Stomach (tissue), 9 donors: Measurements from ENCODE around the gene PTPRZ1. TPM values are rescaled to one million over a fixed set of nuclear protein-coding genes. Genes with fewer than 3 reads are reported as not detected.

Experiments
- DNase-seq, 2 donors: peaks; one replicate each; pipeline versions ENCODE4 v3.0.0 to v3.0.0-alpha.2; 2013 to 2019
- H3K27ac ChIP-seq, 5 donors: fragments of 200-600 bp in 4 of 5; sonication (generic) in 4 of 5; one replicate each; pipeline ENCODE4 v1.5.1; 2013 to 2019; ENCODE audit warnings: mild to moderate bottlenecking in 1 of 5, moderate library complexity in 1 of 5
- H3K27me3 ChIP-seq, 3 donors: fragments of 200-600 bp; sonication (generic); one replicate each; pipeline ENCODE4 v1.5.1; 2017 to 2019; ENCODE audit warnings: mixed run types in 1 of 3
- H3K36me3 ChIP-seq, 4 donors: fragments of 200-600 bp; sonication (generic); 1 replicate in 3 of 4; 2 replicates in 1 of 4; pipeline ENCODE4 v1.5.1; 2016 to 2019
- H3K4me1 ChIP-seq, 4 donors: fragments of 200-600 bp; sonication (generic); one replicate each; pipeline ENCODE4 v1.5.1; 2016 to 2019
- H3K4me3 ChIP-seq, 4 donors: fragments of 200-600 bp; sonication (generic) in 3 of 4; one replicate each; pipeline ENCODE4 v1.5.1; 2016 to 2019; ENCODE audit warnings: mild to moderate bottlenecking in 1 of 4
- H3K9me3 ChIP-seq, 4 donors: fragments of 200-600 bp; sonication (generic); one replicate each; pipeline ENCODE4 v1.5.1; 2016 to 2019
- EP300 ChIP-seq: sonication (generic); formaldehyde crosslinking; IDR thresholded peaks from one replicate; pipeline ENCODE4 v1.6.1; 2017; ENCODE audit warnings: antibody characterized with exemption
- POLR2A ChIP-seq, 4 donors: fragments of 450-650 bp; IDR thresholded peaks; one replicate each; pipeline ENCODE4 v1.6.1; 2016; ENCODE audit warnings: antibody characterized with exemption in 4 of 4, control low read depth in 2 of 4, mild to moderate bottlenecking in 1 of 4, moderate library complexity in 1 of 4
- POLR2AphosphoS5 ChIP-seq, 3 donors: sonication (generic); formaldehyde crosslinking; IDR thresholded peaks; one replicate each; pipeline ENCODE4 v1.6.1; 2016; ENCODE audit warnings: antibody characterized with exemption in 3 of 3
- WGBS, 5 donors: extraction: QIAGEN DNeasy Blood & Tissue Kit in 3 of 5; methylation state at CpG; one replicate each; pipeline versions ENCODE4 v1.1.5 to v1.1.7; 2013 to 2018; 5-methylcytosine and 5-hydroxymethylcytosine counted together
- intact Hi-C: fragments of 100-400 bp; cut with DNase I; formaldehyde crosslinking; loops from one replicate; pipeline ENCODE4 v1.15.1; 2023; ENCODE audit warnings: low total_unique reads
- polyA plus RNA-seq, 3 donors: library from polyadenylated mRNA; stranded (reverse); fragments of 200-250 nt; gene quantifications; one replicate each; pipeline ENCODE4 v1.2.3, GENCODE V29; 2013
- total RNA-seq, 5 donors: library from RNA; depleted of rRNA; stranded (reverse); fragments of >200 nt; gene quantifications; one replicate each; pipeline versions ENCODE4 v1.1.0 to v1.2.3, GENCODE V29; 2014 to 2016
- TF ChIP-seq, protein P1 (sequence below), 7 experiments: fragments of 450-650 bp in 4 of 7; fragments of 200-600 bp in 3 of 7; sonication (generic) in 3 of 7; IDR thresholded peaks; one replicate each; pipeline ENCODE4 v1.5.1; 2016 to 2019; ENCODE audit warnings: antibody characterized with exemption in 7 of 7, control low read depth in 2 of 7, mild to moderate bottlenecking in 1 of 7
- donor health status: healthy with polysubstance abuse.
- donor health status: Bipolar disorder and iron deficiency.
- donor health status: healthy.

PTPRZ1 gene
- total and polyA plus RNA-seq, 8 donors: 0.29 to 31.6 (median 18.1) TPM

DNA sequence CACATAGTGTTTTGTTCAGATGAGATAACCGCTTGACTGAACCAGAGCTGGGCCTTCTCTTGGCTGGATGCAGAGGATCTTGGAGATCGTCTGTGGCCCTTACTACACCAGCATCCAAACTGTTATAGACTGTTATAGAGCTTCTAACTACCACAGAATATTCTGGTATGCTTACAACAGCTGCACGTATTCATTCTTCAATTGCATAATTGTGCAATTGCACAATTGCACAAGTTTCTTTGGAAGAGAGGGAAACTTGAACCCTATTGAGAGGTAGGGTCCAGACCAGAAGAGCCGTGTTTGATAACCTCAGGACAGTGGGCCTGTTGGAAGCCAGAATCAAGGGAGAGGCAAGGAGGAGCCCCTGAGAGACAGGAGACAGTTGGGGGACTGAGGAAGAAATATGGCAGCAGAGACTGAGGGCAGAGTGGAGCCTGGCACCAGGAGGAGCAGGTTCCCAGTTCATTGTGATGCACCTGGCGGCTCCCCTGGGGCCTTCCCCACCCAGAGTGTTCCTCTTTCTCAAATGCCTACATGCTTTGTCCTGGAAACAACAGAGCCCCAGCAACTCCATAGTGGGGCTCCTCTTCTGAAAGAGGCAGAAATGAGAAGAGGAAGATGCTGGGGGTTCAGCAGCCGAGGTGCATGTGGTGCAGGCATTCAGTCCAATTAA is 64.1 kb downstream of the PTPRZ1 start:
- no peak overlapping the region for H3K4me3 ChIP-seq
- TF ChIP-seq POLR2AphosphoS5 (IDR thresholded peaks at IDR 0.05) (no peak), POLR2A (IDR thresholded peaks at IDR 0.05) (no peak), EP300 (no peak)
- TF ChIP-seq, protein P1, sequence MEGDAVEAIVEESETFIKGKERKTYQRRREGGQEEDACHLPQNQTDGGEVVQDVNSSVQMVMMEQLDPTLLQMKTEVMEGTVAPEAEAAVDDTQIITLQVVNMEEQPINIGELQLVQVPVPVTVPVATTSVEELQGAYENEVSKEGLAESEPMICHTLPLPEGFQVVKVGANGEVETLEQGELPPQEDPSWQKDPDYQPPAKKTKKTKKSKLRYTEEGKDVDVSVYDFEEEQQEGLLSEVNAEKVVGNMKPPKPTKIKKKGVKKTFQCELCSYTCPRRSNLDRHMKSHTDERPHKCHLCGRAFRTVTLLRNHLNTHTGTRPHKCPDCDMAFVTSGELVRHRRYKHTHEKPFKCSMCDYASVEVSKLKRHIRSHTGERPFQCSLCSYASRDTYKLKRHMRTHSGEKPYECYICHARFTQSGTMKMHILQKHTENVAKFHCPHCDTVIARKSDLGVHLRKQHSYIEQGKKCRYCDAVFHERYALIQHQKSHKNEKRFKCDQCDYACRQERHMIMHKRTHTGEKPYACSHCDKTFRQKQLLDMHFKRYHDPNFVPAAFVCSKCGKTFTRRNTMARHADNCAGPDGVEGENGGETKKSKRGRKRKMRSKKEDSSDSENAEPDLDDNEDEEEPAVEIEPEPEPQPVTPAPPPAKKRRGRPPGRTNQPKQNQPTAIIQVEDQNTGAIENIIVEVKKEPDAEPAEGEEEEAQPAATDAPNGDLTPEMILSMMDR (IDR thresholded peaks at IDR 0.05): no peak

DNA sequence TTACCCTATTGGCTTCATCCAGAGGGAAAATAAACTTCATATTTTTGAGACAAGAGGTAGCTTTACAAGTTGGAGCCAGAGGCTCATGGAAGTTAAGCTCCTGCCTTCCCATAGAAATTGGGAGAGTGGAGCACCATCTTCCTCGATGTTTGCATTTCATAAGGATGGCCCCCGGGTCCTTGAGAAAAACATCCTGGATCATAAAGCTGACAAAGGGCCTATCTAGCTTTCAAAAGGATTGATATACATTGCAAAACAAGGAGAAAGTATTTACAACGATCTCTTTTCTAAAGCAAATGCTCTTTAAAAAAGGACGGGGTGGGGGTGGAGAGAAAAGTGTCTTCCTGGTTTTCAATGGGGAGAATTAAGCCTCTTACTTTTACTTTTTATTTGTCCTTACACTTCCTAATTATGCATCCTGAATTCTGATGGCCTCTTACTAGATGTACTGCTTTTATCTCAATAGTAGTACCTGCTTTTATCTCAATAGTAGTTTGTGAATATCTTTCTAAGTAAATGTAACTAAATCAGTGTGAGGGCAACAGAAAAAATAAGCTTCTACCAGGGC is 65.6 kb downstream of the PTPRZ1 start:
- H3K27me3 ChIP-seq: no peaks in the 10 kb centered on the region
- WGBS, 5 donors: 33 to 37% (median 36%) methylated on average over 4 of the region's 4 CpGs
- intact Hi-C loops: no loop called here
- H3K4me1 ChIP-seq: peaks cover 0 to 13% (median 4%) of the 10 kb centered on the region in 4 donors
- H3K36me3 ChIP-seq: no peaks in the 10 kb centered on the region
- H3K9me3 ChIP-seq: no peaks in the 10 kb centered on the region
- H3K27ac ChIP-seq: peak overlapping the region in 1 of 5 donors; percentile 5
- TF ChIP-seq, protein P1 (IDR thresholded peaks at IDR 0.05): no peak
- TF ChIP-seq POLR2AphosphoS5 (IDR thresholded peaks at IDR 0.05) (no peak), POLR2A (IDR thresholded peaks at IDR 0.05) (no peak), EP300 (no peak)
- no peak overlapping the region for H3K4me3 ChIP-seq
- no peak for DNase-seq

More for the DNA sequence above, 64.1 kb downstream of the PTPRZ1 start:
- no peaks in the 10 kb centered on the region for H3K9me3 ChIP-seq
- H3K4me1 ChIP-seq: peaks cover 0 to 13% (median 4%) of the 10 kb centered on the region in 4 donors
- no peak for DNase-seq
- H3K27me3 ChIP-seq: no peaks in the 10 kb centered on the region
- H3K36me3 ChIP-seq: no peaks in the 10 kb centered on the region
- WGBS, 5 donors: 78 to 90% (median 85%) methylated on average over 6 of the region's 6 CpGs
- no peak overlapping the region for H3K27ac ChIP-seq
- intact Hi-C loops: no loop called here

DNA sequence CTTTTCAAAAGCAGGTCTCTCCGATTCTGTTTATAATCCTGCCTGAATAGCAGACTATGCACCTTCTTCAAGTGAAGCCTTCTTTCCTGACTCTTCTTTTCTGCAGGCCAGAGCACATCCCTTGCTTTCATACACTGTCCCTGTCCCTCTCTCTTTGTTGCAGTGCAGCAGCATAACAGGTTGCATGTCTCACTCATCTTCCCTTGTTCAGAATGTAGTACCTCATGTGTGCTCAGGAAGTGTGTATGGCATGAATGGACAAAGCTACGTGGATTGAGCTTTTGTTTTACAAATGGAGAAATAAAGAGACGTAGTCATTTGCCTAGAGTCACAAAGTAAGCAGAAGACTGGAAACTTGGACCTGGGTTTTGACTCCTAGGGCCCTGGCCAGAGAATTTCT is 68.0 kb downstream of the PTPRZ1 start:
- Histone ChIP-seq H3K27me3 (no peaks in the 10 kb centered on the region), H3K4me3 (no peak overlapping the region), H3K9me3 (no peaks in the 10 kb centered on the region), H3K36me3 (no peaks in the 10 kb centered on the region), H3K27ac (no peak overlapping the region), H3K4me1 (peaks cover 0 to 13% (median 4%) of the 10 kb centered on the region in 4 donors)
- WGBS, 5 donors: 16 to 39% (median 34%) methylated on average over 3 of the region's 3 CpGs
- intact Hi-C loops: no loop called here
- DNase-seq: no peak
- TF ChIP-seq, protein P1 (IDR thresholded peaks at IDR 0.05): no peak
- TF ChIP-seq POLR2AphosphoS5 (IDR thresholded peaks at IDR 0.05) (no peak), POLR2A (IDR thresholded peaks at IDR 0.05) (no peak), EP300 (no peak)

DNA sequence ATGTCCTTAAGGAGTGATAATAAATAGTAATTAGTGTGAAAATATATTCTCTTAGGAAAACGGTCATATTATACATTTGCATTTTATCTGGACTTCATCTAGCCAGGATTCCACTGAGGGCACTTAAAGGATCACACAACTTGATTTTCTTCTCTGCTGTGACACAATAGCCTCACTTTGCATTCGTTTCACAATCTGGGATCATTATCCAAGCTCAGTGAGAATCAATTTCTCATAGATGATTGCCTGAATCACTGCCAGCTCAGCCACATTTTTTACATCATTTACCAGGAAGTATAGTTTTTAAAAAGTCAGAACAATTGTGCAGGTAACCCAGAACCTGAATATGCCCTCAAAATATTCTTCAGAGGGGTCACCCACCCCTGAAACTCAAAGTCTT is 68.9 kb downstream of the PTPRZ1 start:
- no peaks in the 10 kb centered on the region for H3K27me3 ChIP-seq
- no peaks in the 10 kb centered on the region for H3K9me3 ChIP-seq
- peaks cover 0 to 13% (median 4%) of the 10 kb centered on the region in 4 donors for H3K4me1 ChIP-seq
- no peak overlapping the region for H3K27ac ChIP-seq
- DNase-seq: no peak
- 21 to 40% (median 26%) methylated on average over 2 of the region's 2 CpGs for WGBS, 5 donors
- TF ChIP-seq POLR2AphosphoS5 (IDR thresholded peaks at IDR 0.05) (no peak), POLR2A (IDR thresholded peaks at IDR 0.05) (no peak), EP300 (no peak)
- TF ChIP-seq, protein P1 (IDR thresholded peaks at IDR 0.05): no peak
- intact Hi-C loops: no loop called here
- H3K36me3 ChIP-seq: no peaks in the 10 kb centered on the region
- no peak overlapping the region for H3K4me3 ChIP-seq
